Mesothelial cell of epicardium (in vitro differentiated cells): ENCODE data around the gene PPP3CA. TPM values are rescaled to one million over a fixed set of nuclear protein-coding genes. Genes with fewer than 3 reads are reported as not detected.

ENCODE experiments used
- DNase-seq, 2 experiments: peaks; one replicate each; pipeline ENCODE4 v3.0.0; 2021; ENCODE audit warnings: low spot score in 2 of 2; ENCODE audit not compliant: unreplicated experiment in 2 of 2
- H3K27ac Mint-ChIP-seq: 2 replicates; pipeline ENCODE4 v1.8.0; 2021; ENCODE audit warnings: mixed read lengths
- H3K27me3 Mint-ChIP-seq: 2 replicates; pipeline ENCODE4 v1.8.0; 2021; ENCODE audit warnings: low read depth, mixed read lengths
- H3K36me3 Mint-ChIP-seq: 2 replicates; pipeline ENCODE4 v1.8.0; 2021; ENCODE audit warnings: mixed read lengths
- H3K4me1 Mint-ChIP-seq: 2 replicates; pipeline ENCODE4 v1.8.0; 2021; ENCODE audit warnings: mixed read lengths
- H3K4me3 Mint-ChIP-seq: 2 replicates; pipeline ENCODE4 v1.8.0; 2021; ENCODE audit warnings: mild to moderate bottlenecking, moderate library complexity, mixed read lengths
- H3K9me3 Mint-ChIP-seq: 2 replicates; pipeline ENCODE4 v1.8.0; 2021; ENCODE audit warnings: mixed read lengths
- total RNA-seq: library from RNA; stranded (reverse); gene quantifications from 3 replicates; pipeline ENCODE4 v1.2.1, GENCODE V29; 2021
- TF ChIP-seq, protein P1 (sequence below): fragments of 200-600 bp; sonication (generic); IDR thresholded peaks from one replicate; pipeline ENCODE4 v1.5.0; 2021; ENCODE audit warnings: antibody characterized with exemption; ENCODE audit not compliant: unreplicated experiment

The PPP3CA gene
- total RNA-seq, 1 donor from 2014 or later = 23.5 TPM

DNA sequence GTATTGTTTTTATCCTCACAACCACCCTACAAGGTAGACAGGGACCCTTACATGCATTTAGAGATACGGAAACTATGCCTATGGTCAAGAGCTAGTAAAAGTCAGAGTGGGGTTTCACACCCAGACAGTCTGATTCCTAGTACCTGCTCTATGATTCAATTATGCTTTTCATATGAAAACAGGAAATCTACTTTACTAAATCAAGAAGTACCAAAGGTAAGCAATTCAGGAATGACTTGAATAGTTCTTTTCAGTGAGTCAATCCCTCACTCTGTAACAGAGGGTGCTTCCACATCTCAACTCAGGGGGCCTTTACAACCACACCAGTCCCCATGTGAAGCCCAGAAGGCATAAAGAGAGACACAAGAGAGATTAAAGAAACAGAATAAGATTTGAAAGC is 191.4 kb downstream of the PPP3CA start:
- H3K4me3 Mint-ChIP-seq = no peak overlapping the region
- no peak overlapping the region for H3K27ac Mint-ChIP-seq
- H3K27me3 Mint-ChIP-seq = no peaks in the 10 kb centered on the region
- no peaks in the 10 kb centered on the region for H3K36me3 Mint-ChIP-seq
- peaks cover 8% of the 10 kb centered on the region for H3K4me1 Mint-ChIP-seq
- no peaks in the 10 kb centered on the region for H3K9me3 Mint-ChIP-seq
- DNase-seq = no peak
- TF ChIP-seq, protein P1, sequence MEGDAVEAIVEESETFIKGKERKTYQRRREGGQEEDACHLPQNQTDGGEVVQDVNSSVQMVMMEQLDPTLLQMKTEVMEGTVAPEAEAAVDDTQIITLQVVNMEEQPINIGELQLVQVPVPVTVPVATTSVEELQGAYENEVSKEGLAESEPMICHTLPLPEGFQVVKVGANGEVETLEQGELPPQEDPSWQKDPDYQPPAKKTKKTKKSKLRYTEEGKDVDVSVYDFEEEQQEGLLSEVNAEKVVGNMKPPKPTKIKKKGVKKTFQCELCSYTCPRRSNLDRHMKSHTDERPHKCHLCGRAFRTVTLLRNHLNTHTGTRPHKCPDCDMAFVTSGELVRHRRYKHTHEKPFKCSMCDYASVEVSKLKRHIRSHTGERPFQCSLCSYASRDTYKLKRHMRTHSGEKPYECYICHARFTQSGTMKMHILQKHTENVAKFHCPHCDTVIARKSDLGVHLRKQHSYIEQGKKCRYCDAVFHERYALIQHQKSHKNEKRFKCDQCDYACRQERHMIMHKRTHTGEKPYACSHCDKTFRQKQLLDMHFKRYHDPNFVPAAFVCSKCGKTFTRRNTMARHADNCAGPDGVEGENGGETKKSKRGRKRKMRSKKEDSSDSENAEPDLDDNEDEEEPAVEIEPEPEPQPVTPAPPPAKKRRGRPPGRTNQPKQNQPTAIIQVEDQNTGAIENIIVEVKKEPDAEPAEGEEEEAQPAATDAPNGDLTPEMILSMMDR = no peak

DNA sequence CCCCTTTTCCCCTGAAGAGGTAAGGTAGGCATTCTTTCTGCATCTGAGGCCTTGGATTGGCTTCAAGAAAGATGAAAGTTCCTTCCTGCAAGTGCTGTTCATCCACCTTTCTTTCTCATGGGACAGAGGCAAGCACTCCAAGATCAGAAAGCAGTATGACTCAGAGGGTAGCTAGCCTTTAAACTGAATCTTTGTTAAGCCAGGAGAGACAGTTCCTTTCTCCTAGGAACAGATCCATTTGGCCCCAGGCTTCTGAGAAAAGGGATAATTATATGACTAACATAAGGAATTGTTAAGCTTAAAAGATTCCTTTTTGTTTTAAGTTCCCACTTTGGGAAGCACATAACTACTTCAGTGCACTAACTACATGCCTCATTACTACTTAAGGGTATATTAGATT is 192.0 kb downstream of the PPP3CA start:
- DNase-seq = no peak
- Mint-ChIP-seq H3K9me3 (no peaks in the 10 kb centered on the region), H3K27ac (no peak overlapping the region), H3K4me1 (peaks cover 8% of the 10 kb centered on the region), H3K4me3 (no peak overlapping the region), H3K27me3 (no peaks in the 10 kb centered on the region), H3K36me3 (no peaks in the 10 kb centered on the region)
- TF ChIP-seq, protein P1 = no peak

DNA sequence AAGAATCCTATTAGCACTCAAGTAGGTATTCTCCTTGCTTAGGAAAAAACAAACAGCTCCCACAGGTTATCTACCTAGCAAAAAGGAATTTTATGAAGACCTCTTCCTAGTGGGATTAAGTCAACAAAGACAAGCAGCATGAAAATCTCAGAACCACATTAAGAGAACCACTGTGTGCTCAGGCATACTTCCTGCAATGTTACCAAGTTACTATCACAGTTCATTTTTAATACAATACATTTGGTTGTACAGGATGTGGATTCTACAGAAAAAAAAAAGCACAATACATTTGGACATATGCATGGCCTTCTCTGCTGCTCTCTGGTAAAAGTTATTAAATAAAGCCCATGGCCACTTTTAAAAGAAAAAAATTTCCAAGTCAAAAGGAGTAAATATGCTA is 193.7 kb downstream of the PPP3CA start:
- TF ChIP-seq, protein P1 = no peak
- no peak overlapping the region for H3K27ac Mint-ChIP-seq
- H3K4me1 Mint-ChIP-seq = peaks cover 8% of the 10 kb centered on the region
- no peaks in the 10 kb centered on the region for H3K36me3 Mint-ChIP-seq
- no peak for DNase-seq
- H3K27me3 Mint-ChIP-seq = no peaks in the 10 kb centered on the region
- H3K9me3 Mint-ChIP-seq = no peaks in the 10 kb centered on the region
- H3K4me3 Mint-ChIP-seq = no peak overlapping the region

DNA sequence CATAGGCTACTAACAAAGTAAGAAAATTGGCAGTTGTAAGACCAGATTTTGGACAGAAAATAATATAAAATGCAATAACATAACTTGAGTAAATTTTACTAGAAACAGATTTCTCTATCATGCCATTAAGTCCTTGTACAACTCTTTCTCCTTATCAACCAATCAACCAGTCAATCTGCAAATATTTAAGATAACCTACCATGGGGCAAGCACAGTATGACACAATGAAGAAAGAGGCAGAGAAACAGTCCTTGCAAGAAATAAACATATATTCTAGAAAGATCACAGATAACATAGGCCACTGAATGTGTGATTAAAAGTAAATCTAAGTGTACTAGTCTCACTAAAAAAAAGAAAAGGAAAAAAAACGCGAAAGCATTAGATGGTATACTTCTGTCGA is 194.8 kb downstream of the PPP3CA start:
- Mint-ChIP-seq H3K27ac (no peak overlapping the region), H3K4me1 (peaks cover 7% of the 10 kb centered on the region)

DNA sequence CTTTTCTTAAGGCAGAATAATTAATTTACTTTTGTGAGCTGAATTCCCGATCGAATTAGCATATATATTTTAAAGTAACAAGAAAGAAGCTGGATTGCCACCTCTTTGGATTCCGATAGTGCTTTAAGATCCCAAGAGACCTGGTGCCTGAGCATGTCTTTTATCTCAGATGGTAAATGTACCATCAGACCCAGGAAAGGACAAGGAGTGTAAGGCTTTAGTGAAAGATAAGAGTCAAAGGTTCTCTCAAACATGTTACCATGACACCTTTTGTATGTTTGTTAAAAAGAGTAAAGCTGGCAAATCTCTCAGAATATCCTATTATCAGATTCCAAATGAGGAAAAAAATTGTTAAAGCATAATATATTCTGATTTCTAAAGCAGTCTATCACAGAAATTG is 198.8 kb downstream of the PPP3CA start:
- Mint-ChIP-seq H3K4me1 (peaks cover 3% of the 10 kb centered on the region), H3K27me3 (no peaks in the 10 kb centered on the region), H3K36me3 (peaks cover 4% of the 10 kb centered on the region), H3K27ac (no peak overlapping the region), H3K4me3 (no peak overlapping the region), H3K9me3 (peaks cover 7% of the 10 kb centered on the region)
- TF ChIP-seq, protein P1 = no peak
- no peak for DNase-seq

More for the DNA sequence above, 194.8 kb downstream of the PPP3CA start:
- Mint-ChIP-seq H3K4me3 (no peak overlapping the region), H3K27me3 (no peaks in the 10 kb centered on the region), H3K36me3 (no peaks in the 10 kb centered on the region), H3K9me3 (no peaks in the 10 kb centered on the region)
- DNase-seq = no peak
- TF ChIP-seq, protein P1 = no peak

DNA sequence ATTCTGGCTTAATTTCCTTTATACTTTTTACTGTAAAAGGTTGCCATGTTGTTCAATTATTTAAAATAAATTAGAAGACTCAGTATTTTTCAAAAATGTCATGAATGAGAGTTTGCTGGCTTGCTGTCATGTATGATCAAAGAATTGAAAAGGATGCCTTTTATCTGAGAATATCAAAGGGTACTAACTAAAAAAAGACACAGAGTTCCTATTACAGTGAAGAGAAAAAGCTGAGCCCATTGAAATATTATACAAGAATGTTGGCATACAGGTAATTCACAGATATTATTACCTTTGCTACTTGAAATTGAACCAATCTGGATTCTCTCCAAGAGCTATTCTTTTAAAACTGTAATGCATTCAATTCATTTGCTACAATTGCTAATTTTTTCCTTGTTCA is 200.0 kb downstream of the PPP3CA start:
- H3K27ac Mint-ChIP-seq = no peak overlapping the region
- H3K4me3 Mint-ChIP-seq = no peak overlapping the region
- no peaks in the 10 kb centered on the region for H3K27me3 Mint-ChIP-seq

More for the DNA sequence above, 200.0 kb downstream of the PPP3CA start:
- Mint-ChIP-seq H3K9me3 (peaks cover 7% of the 10 kb centered on the region), H3K36me3 (peaks cover 4% of the 10 kb centered on the region), H3K4me1 (peaks cover 3% of the 10 kb centered on the region)
- TF ChIP-seq, protein P1 = no peak
- DNase-seq = no peak
